CD4-positive, alpha-beta T cell (primary cell): ENCODE results near the gene CCDC102A. TPM values are rescaled to one million over a fixed set of nuclear protein-coding genes. Genes with fewer than 3 reads are reported as not detected.

Experiments
- ATAC-seq: fragments of 200-7000 bp; cut with Tn5 transposase; one replicate; pipeline ENCODE4 v1.10.0; 2022; ENCODE audit warnings: mild to moderate bottlenecking; ENCODE audit not compliant: poor library complexity
- CTCF ChIA-PET: fragments of 350-600 bp; sonication (Branson Sonifier 250); formaldehyde crosslinking; loops from one replicate; lab custom pipeline; 2021; ENCODE audit warnings: antibody characterized with exemption, inconsistent platforms; lab: Charles Lee
- POLR2A ChIA-PET: fragments of 350-600 bp; sonication (Branson Sonifier 250); formaldehyde crosslinking; loops from one replicate; lab custom pipeline; 2021; ENCODE audit warnings: antibody characterized with exemption, inconsistent platforms; lab: Charles Lee
- DNase-seq, 14 experiments: peaks; one replicate each; pipeline ENCODE4 v3.0.0-alpha.2; 2013 to 2020; ENCODE audit warnings: mixed read lengths in 2 of 14
- H3K27ac ChIP-seq, 2 donors: one replicate each; pipeline versions ENCODE4 v1.5.1 to v1.7.0; 2013; ENCODE audit warnings: low read length in 2 of 2, low read depth in 1 of 2, mild to moderate bottlenecking in 1 of 2
- H3K27me3 ChIP-seq, 2 experiments: 1 replicate in 1 of 2; 2 replicates in 1 of 2; pipeline versions ENCODE4 v1.6.1 to v1.7.0; 2013; ENCODE audit warnings: low read length in 2 of 2, control low read depth in 1 of 2, mild to moderate bottlenecking in 1 of 2, moderate library complexity in 1 of 2; ENCODE audit not compliant: insufficient read depth in 2 of 2, control insufficient read depth in 1 of 2
- H3K36me3 ChIP-seq: one replicate; pipeline ENCODE4 v1.6.1; 2013; ENCODE audit warnings: low read length, control low read depth; ENCODE audit not compliant: insufficient read depth
- H3K4me1 ChIP-seq: one replicate; pipeline ENCODE4 v1.6.1; 2013; ENCODE audit warnings: low read length, control low read depth; ENCODE audit not compliant: insufficient read depth
- H3K4me3 ChIP-seq: one replicate; pipeline ENCODE4 v1.5.1; 2013; ENCODE audit warnings: mild to moderate bottlenecking, low read length, moderate library complexity
- H3K9me3 ChIP-seq, 2 experiments: 1 replicate in 1 of 2; 2 replicates in 1 of 2; pipeline versions ENCODE4 v1.6.1 to v1.7.0; 2013; ENCODE audit warnings: low read length in 2 of 2, mild to moderate bottlenecking in 2 of 2, control low read depth in 1 of 2, moderate library complexity in 1 of 2; ENCODE audit not compliant: control insufficient read depth in 1 of 2, insufficient read depth in 1 of 2
- H3K27ac Mint-ChIP-seq: one replicate; pipeline ENCODE4 v1.8.0; 2020; ENCODE audit warnings: mixed read lengths
- H3K27me3 Mint-ChIP-seq: one replicate; pipeline ENCODE4 v1.8.0; 2021; ENCODE audit warnings: mixed read lengths
- H3K36me3 Mint-ChIP-seq: one replicate; pipeline ENCODE4 v1.8.0; 2021; ENCODE audit warnings: low read depth, mixed read lengths
- H3K4me1 Mint-ChIP-seq: one replicate; pipeline ENCODE4 v1.8.0; 2021; ENCODE audit warnings: low read depth, mixed read lengths
- H3K4me3 Mint-ChIP-seq: one replicate; pipeline ENCODE4 v1.8.0; 2020; ENCODE audit warnings: mild to moderate bottlenecking, mixed read lengths
- H3K9me3 Mint-ChIP-seq: one replicate; pipeline ENCODE4 v1.8.0; 2020; ENCODE audit warnings: mixed read lengths
- intact Hi-C, 2 experiments: fragments of 100-400 bp; cut with DNase I in 1 of 2; cut with micrococcal nuclease in 1 of 2; formaldehyde crosslinking; loops; one replicate each; pipeline versions ENCODE4 v1.15.1 to v1.9.0; 2023 to 2025; cut with DNase I, micrococcal nuclease
- total RNA-seq, 174 experiments: library from RNA in 2 of 174; stranded (reverse) in 2 of 174; gene quantifications; one replicate each; pipeline ENCODE4 v1.2.3 and lab custom pipeline; 2021 to 2026
- TF ChIP-seq, protein P1 (sequence below): fragments of 200-600 bp; IDR thresholded peaks from one replicate; pipeline ENCODE4 v1.8.0; 2022; ENCODE audit warnings: antibody characterized with exemption, mild to moderate bottlenecking

CCDC102A gene
- total RNA-seq, 2 experiments from 2014 or later: 2.0 TPM

DNA sequence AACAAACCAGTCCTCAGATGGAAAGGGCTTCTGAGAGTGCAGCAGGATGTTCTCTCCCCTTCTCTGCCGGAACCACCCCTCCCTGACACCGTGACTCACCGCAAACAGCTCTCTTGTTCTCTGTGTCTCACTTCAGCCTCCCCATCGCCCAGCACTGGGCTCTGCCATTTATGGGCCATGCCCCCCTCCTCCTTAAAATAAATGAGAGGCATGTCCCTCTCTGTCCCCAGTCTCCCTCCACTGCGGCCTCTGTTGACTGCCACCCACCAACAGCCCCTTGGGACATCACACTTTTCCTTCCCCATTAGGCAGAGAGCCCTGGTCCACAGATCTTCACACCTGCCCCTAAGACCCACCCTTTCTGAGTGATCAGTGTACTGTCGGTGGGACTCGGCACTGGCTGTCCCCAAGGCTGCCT, 6.3 kb downstream of the CCDC102A start:
- Histone ChIP-seq H3K4me1 (peaks cover 64% of the 10 kb centered on the region), H3K27me3 (no peaks in the 10 kb centered on the region), H3K36me3 (peaks cover 5% of the 10 kb centered on the region), H3K27ac (peak overlapping the region; percentile 75 to 85), H3K4me3 (peak overlapping the region; percentile 23), H3K9me3 (no peaks in the 10 kb centered on the region)
- TF ChIP-seq, protein P1, sequence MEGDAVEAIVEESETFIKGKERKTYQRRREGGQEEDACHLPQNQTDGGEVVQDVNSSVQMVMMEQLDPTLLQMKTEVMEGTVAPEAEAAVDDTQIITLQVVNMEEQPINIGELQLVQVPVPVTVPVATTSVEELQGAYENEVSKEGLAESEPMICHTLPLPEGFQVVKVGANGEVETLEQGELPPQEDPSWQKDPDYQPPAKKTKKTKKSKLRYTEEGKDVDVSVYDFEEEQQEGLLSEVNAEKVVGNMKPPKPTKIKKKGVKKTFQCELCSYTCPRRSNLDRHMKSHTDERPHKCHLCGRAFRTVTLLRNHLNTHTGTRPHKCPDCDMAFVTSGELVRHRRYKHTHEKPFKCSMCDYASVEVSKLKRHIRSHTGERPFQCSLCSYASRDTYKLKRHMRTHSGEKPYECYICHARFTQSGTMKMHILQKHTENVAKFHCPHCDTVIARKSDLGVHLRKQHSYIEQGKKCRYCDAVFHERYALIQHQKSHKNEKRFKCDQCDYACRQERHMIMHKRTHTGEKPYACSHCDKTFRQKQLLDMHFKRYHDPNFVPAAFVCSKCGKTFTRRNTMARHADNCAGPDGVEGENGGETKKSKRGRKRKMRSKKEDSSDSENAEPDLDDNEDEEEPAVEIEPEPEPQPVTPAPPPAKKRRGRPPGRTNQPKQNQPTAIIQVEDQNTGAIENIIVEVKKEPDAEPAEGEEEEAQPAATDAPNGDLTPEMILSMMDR: no peak
- Mint-ChIP-seq H3K36me3 (peaks cover 10% of the 10 kb centered on the region), H3K27ac (peak overlapping the region; percentile 96), H3K9me3 (no peaks in the 10 kb centered on the region), H3K4me3 (peak overlapping the region; percentile 83), H3K4me1 (peaks cover 59% of the 10 kb centered on the region), H3K27me3 (no peaks in the 10 kb centered on the region)
- ChIA-PET CTCF (interaction anchor here (5.2 kb wide), 1 partner anchor 10 kb away, joined by 20 read pairs; no protein-coding TSS in a partner anchor), POLR2A (interaction anchor here (0.8 to 2.0 kb wide), 7 partner anchors 11 to 230 kb away, joined by 3 to 6 read pairs (median 3); partner anchors contain the start of genes ADGRG5, CIAPIN1, COQ9 and DOK4)
- intact Hi-C loops: no loop called here
- DNase-seq (peak; percentile 21 to 88 (median 70)), ATAC-seq (peak; percentile 89)

DNA sequence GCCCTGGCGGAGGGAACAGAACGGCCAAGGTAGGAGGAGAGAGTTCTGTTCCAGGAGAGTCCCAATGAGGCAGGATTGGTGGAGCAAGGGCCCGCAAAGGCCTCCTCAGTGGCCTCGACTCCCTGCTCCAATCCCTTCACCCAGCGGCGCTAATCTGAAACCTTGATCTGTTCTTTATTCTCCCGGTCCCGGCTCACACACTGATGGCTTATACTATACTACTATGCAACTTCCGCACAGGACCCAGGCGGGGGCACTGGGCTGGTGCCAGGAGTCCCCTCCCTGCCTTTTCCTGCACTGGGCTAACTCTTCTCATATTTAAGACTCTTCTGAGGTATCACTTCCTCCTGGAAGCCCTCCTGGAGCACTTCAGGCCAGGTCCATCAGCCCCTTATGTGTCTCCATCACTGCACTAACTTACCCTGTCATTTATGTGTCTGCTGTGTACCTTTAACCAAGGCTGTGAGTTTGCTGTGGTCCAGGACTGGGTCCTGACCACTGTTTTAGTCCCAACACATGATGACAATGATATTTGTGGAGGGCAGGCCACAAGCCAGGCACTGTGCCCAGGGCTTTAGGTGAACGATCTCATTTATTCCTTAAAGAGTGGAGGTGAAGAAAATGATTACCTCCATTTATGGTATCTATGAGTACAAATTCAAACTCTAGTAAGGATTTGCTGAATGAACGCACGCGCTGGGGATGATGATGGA, 6.8 kb downstream of the CCDC102A start:
- no peaks in the 10 kb centered on the region for H3K9me3 ChIP-seq
- H3K4me3 ChIP-seq: no peak overlapping the region
- no peaks in the 10 kb centered on the region for H3K27me3 ChIP-seq
- Mint-ChIP-seq H3K27me3 (no peaks in the 10 kb centered on the region), H3K4me3 (peak overlapping the region; percentile 83), H3K27ac (peak overlapping the region; percentile 96), H3K36me3 (peaks cover 10% of the 10 kb centered on the region), H3K4me1 (peaks cover 53% of the 10 kb centered on the region), H3K9me3 (no peaks in the 10 kb centered on the region)
- peaks cover 5% of the 10 kb centered on the region for H3K36me3 ChIP-seq
- DNase-seq (no peak), ATAC-seq (no peak)
- ChIA-PET POLR2A (interaction anchor here (1.0 to 2.0 kb wide), 4 partner anchors 13 to 229 kb away, joined by 3 to 6 read pairs (median 4); partner anchors contain the start of genes ADGRG5, CIAPIN1, COQ9 and POLR2C), CTCF (interaction anchor here (5.2 kb wide), 1 partner anchor 10 kb away, joined by 20 read pairs; no protein-coding TSS in a partner anchor)
- intact Hi-C loops: no loop called here
- H3K4me1 ChIP-seq: peaks cover 58% of the 10 kb centered on the region
- TF ChIP-seq, protein P1: no peak
- H3K27ac ChIP-seq: peak overlapping the region; percentile 5 to 85

DNA sequence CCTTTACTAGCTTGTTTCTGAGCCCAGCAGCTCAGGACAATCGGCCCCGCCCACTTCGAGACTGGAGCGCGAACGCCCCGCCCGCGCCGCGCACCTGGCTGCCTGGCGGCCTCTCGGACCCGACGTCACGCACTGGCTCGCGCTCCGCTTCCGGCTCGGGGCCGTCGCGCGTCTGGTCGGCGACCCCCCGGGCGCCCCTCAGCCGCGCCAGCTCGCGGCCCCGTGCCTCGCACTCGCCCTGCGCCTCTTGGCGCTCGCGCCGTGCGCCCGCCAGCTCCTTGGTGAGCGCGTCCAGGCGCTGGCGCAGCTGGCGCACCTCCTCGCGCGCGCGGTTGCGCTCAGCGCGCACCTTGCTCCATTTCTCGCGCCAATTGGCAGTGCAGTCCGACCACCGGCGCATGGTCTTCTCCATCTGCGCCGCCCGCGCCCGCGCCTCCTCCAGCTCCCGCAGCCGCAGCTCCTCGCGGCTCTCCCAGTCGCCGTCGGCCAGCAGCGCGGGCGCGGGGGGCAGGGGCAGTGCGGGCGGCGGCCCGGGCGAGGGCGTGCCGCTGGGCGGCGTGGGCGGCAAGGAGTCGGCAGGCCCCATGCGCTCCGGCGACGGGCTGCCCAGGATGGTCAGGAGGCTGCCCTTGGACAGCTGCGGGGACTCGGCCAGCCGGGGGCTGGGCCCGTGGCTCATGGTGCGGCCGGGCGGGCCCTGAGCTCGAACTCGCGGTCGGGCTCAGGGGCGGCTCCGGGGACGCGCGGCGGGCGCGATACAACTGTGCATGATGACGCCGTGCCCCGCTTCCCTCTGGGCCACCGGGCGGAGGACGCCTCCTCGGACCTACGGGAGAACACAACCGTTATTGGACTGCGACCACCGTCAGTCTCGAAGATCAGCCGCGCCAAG, 7.6 kb downstream of the CCDC102A start:
- ATAC-seq: no peak
- ChIA-PET CTCF (interaction anchor here (1.2 kb wide), 1 partner anchor 9 kb away, joined by 4 read pairs; no protein-coding TSS in a partner anchor), POLR2A (no interaction called here)
- H3K36me3 ChIP-seq: peaks cover 5% of the 10 kb centered on the region
- peaks cover 50% of the 10 kb centered on the region for H3K4me1 ChIP-seq
- no peak overlapping the region for H3K4me3 ChIP-seq
- intact Hi-C loops: no loop called here
- no peaks in the 10 kb centered on the region for H3K9me3 ChIP-seq
- Mint-ChIP-seq H3K9me3 (no peaks in the 10 kb centered on the region), H3K27me3 (no peaks in the 10 kb centered on the region), H3K4me1 (peaks cover 45% of the 10 kb centered on the region), H3K36me3 (peaks cover 10% of the 10 kb centered on the region), H3K4me3 (no peak overlapping the region), H3K27ac (no peak overlapping the region)
- DNase-seq: no peak
- H3K27ac ChIP-seq: no peak overlapping the region
- TF ChIP-seq, protein P1: no peak
- no peaks in the 10 kb centered on the region for H3K27me3 ChIP-seq
